HEK293 (cell line): ENCODE data around the gene ABHD12B.

Source experiments
- SP2 ChIP-seq: fragments of 450-650 bp; formaldehyde crosslinking; IDR thresholded peaks from 2 replicates; pipeline ENCODE4 v1.5.1; 2016; ENCODE audit warnings: missing biosample characterization, missing genetic modification characterization
- ZNF112 ChIP-seq: fragments of 450-650 bp; formaldehyde crosslinking; IDR thresholded peaks from 2 replicates; pipeline ENCODE4 v1.5.0; 2017; ENCODE audit warnings: missing biosample characterization, missing genetic modification characterization
- ZNF140 ChIP-seq: fragments of 450-650 bp; formaldehyde crosslinking; IDR thresholded peaks from 2 replicates; pipeline ENCODE4 v1.5.1; 2016; ENCODE audit warnings: missing biosample characterization, missing genetic modification characterization
- ZNF239 ChIP-seq: fragments of 450-650 bp; formaldehyde crosslinking; IDR thresholded peaks from 2 replicates; pipeline ENCODE4 v1.5.1; 2016; ENCODE audit warnings: missing biosample characterization, missing genetic modification characterization
- ZNF664 ChIP-seq: fragments of 450-650 bp; formaldehyde crosslinking; IDR thresholded peaks from 2 replicates; pipeline ENCODE4 v1.5.1; 2016; ENCODE audit warnings: missing biosample characterization, missing genetic modification characterization
- ZNF707 ChIP-seq: fragments of 450-650 bp; formaldehyde crosslinking; IDR thresholded peaks from 2 replicates; pipeline ENCODE4 v1.5.1; 2016; ENCODE audit warnings: missing biosample characterization, missing genetic modification characterization
- ZNF777 ChIP-seq: fragments of 450-650 bp; formaldehyde crosslinking; IDR thresholded peaks from 2 replicates; pipeline ENCODE4 v1.5.1; 2017; ENCODE audit warnings: missing biosample characterization, missing genetic modification characterization, borderline replicate concordance
- TF ChIP-seq, protein P1 (sequence below): fragments of 450-650 bp; formaldehyde crosslinking; IDR thresholded peaks from 2 replicates; pipeline ENCODE4 v1.5.1; 2016; ENCODE audit warnings: missing biosample characterization, missing genetic modification characterization

DNA sequence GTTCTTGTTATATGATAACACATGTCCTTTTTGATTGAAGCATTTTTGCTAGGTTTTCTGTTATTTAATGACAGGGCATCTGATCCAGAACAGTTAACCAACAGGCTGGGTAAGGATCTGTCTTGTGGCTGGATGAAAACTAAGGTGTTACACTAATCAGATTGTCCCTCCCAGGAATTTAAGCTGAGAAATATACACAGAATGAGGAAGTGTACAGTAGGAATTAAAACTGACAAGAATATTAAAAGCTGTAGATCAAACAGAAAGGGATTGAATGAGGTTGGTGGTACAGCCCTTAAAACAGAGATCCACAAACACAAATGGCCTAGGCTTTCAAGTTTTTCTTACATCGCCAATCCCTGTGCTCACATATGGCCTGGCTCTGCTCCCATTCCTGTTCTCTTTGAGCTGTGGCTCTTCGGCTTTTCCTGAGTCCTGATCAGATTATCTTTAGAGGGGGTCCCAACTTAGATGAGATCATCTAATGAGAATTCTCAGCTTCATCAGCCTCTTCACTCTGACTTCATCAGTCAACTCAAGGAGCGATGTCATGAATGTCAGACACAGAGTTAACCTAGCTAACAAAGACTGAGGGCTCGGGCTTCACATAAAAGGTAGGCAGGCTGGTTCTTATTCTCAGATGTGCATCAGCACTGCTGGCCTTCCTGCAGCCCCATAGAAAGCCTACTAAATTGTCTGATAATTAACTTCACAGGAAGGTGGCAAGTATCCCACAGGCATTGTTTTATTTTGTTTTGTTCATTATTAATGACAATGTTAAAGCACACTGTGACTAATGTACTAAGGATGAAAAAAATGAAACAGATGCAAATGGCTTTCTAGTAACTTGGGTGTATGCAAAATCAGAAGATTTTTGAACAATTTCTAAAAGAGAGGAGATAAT is 61.0 kb downstream of the ABHD12B start:
- TF ChIP-seq ZNF777 (tag by site-specific recombination) (no peak), SP2 (tag by site-specific recombination) (no peak), ZNF707 (no peak), ZNF664 (tag by site-specific recombination) (no peak), ZNF112 (no peak), ZNF239 (no peak), ZNF140 (tag by site-specific recombination) (no peak)
- TF ChIP-seq, protein P1, sequence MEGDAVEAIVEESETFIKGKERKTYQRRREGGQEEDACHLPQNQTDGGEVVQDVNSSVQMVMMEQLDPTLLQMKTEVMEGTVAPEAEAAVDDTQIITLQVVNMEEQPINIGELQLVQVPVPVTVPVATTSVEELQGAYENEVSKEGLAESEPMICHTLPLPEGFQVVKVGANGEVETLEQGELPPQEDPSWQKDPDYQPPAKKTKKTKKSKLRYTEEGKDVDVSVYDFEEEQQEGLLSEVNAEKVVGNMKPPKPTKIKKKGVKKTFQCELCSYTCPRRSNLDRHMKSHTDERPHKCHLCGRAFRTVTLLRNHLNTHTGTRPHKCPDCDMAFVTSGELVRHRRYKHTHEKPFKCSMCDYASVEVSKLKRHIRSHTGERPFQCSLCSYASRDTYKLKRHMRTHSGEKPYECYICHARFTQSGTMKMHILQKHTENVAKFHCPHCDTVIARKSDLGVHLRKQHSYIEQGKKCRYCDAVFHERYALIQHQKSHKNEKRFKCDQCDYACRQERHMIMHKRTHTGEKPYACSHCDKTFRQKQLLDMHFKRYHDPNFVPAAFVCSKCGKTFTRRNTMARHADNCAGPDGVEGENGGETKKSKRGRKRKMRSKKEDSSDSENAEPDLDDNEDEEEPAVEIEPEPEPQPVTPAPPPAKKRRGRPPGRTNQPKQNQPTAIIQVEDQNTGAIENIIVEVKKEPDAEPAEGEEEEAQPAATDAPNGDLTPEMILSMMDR (tag by site-specific recombination) = no peak
